CD14-positive monocyte (primary cell): ENCODE measurements around the gene SLC20A1. TPM values are rescaled to one million over a fixed set of nuclear protein-coding genes. Genes with fewer than 3 reads are reported as not detected.
A peak's percentile ranks its signal among the peaks of the same experiment; 100 is the strongest.

ENCODE experiments used
- DNase-seq, 3 donors: peaks; one replicate each; pipeline ENCODE4 v3.0.0-alpha.2; 2011 to 2022
- H2AFZ ChIP-seq: 2 replicates; pipeline ENCODE4 v1.6.0; 2012; ENCODE audit warnings: mild to moderate bottlenecking, low read depth, low read length, inconsistent platforms; ENCODE audit not compliant: insufficient read depth, poor library complexity, severe bottlenecking
- H3K27ac ChIP-seq, 2 donors: 1 replicate in 1 of 2; 2 replicates in 1 of 2; pipeline ENCODE4 v1.5.1; 2012 to 2013; ENCODE audit warnings: low read length in 2 of 2, control low read depth in 1 of 2, inconsistent platforms in 1 of 2, low read depth in 1 of 2, mild to moderate bottlenecking in 1 of 2
- H3K27me3 ChIP-seq, 2 donors: one replicate each; pipeline versions ENCODE4 v1.6.0 to v1.6.1; 2011 to 2013; ENCODE audit warnings: low read length in 2 of 2; ENCODE audit not compliant: control insufficient read depth in 2 of 2, insufficient read depth in 2 of 2
- H3K36me3 ChIP-seq, 2 donors: replicated peaks in 1 of 2; 1 replicate in 1 of 2; 2 replicates in 1 of 2; pipeline versions ENCODE4 v1.5.1 to v1.6.1; 2012 to 2013; ENCODE audit warnings: low read length in 2 of 2, control low read depth in 1 of 2, inconsistent platforms in 1 of 2, mild to moderate bottlenecking in 1 of 2; ENCODE audit not compliant: insufficient read depth in 2 of 2, control insufficient read depth in 1 of 2
- H3K4me1 ChIP-seq, 2 donors: 1 replicate in 1 of 2; 2 replicates in 1 of 2; pipeline versions ENCODE4 v1.5.1 to v1.6.1; 2012 to 2013; ENCODE audit warnings: low read length in 2 of 2, control low read depth in 1 of 2, inconsistent platforms in 1 of 2, mild to moderate bottlenecking in 1 of 2, moderate library complexity in 1 of 2; ENCODE audit not compliant: insufficient read depth in 2 of 2, control insufficient read depth in 1 of 2
- H3K4me2 ChIP-seq: replicated peaks from 2 replicates; pipeline ENCODE3; 2012; ENCODE audit warnings: low read length, moderate library complexity, mild to moderate bottlenecking; ENCODE audit not compliant: poor library complexity, severe bottlenecking; ENCODE audit errors: extremely low read depth
- H3K4me3 ChIP-seq, 3 experiments: fragments of 200-600 bp in 1 of 3; sonication (generic) in 1 of 3; replicated peaks in 1 of 3; 1 replicate in 2 of 3; 2 replicates in 1 of 3; pipeline ENCODE4 v1.5.1; 2011 to 2013; ENCODE audit warnings: low read length in 3 of 3, mild to moderate bottlenecking in 3 of 3, control low read depth in 2 of 3, low read depth in 2 of 3, inconsistent platforms in 1 of 3, moderate library complexity in 1 of 3
- H3K79me2 ChIP-seq: 2 replicates; pipeline ENCODE4 v1.6.0; 2012; ENCODE audit warnings: mild to moderate bottlenecking, control low read depth, inconsistent platforms, low read length, moderate library complexity; ENCODE audit not compliant: insufficient read depth
- H3K9ac ChIP-seq: 2 replicates; pipeline ENCODE4 v1.6.0; 2017; ENCODE audit warnings: low read length, mild to moderate bottlenecking; ENCODE audit not compliant: insufficient read depth, poor library complexity, severe bottlenecking
- H3K9me3 ChIP-seq, 2 donors: replicated peaks in 1 of 2; 1 replicate in 1 of 2; 2 replicates in 1 of 2; pipeline versions ENCODE4 v1.5.1 to v1.6.1; 2012 to 2013; ENCODE audit warnings: low read length in 2 of 2, control low read depth in 1 of 2; ENCODE audit not compliant: control insufficient read depth in 1 of 2, insufficient read depth in 1 of 2
- H4K20me1 ChIP-seq: 2 replicates; pipeline ENCODE4 v1.6.0; 2012; ENCODE audit warnings: mild to moderate bottlenecking, low read length, control low read depth, moderate library complexity; ENCODE audit not compliant: insufficient read depth
- H3K27ac Mint-ChIP-seq, 7 donors: one replicate each; pipeline ENCODE4 v1.8.0; 2020; ENCODE audit warnings: mild to moderate bottlenecking in 7 of 7, mixed read lengths in 7 of 7, moderate library complexity in 6 of 7, inconsistent platforms in 2 of 7
- H3K27me3 Mint-ChIP-seq, 3 donors: one replicate each; pipeline ENCODE4 v1.8.0; 2021 to 2022; ENCODE audit warnings: low read depth in 3 of 3, mild to moderate bottlenecking in 3 of 3, mixed read lengths in 3 of 3, moderate library complexity in 3 of 3, inconsistent platforms in 1 of 3
- H3K36me3 Mint-ChIP-seq, 2 donors: one replicate each; pipeline ENCODE4 v1.8.0; 2020; ENCODE audit warnings: mixed read lengths in 2 of 2, inconsistent platforms in 1 of 2, mild to moderate bottlenecking in 1 of 2
- H3K4me1 Mint-ChIP-seq: one replicate; pipeline ENCODE4 v1.8.0; 2020; ENCODE audit warnings: mild to moderate bottlenecking, mixed read lengths
- H3K4me3 Mint-ChIP-seq, 2 donors: one replicate each; pipeline ENCODE4 v1.8.0; 2020; ENCODE audit warnings: mild to moderate bottlenecking in 2 of 2, mixed read lengths in 2 of 2, moderate library complexity in 1 of 2
- H3K9me3 Mint-ChIP-seq, 7 donors: one replicate each; pipeline ENCODE4 v1.8.0; 2020 to 2022; ENCODE audit warnings: mixed read lengths in 7 of 7, mild to moderate bottlenecking in 6 of 7, moderate library complexity in 6 of 7, inconsistent platforms in 2 of 7
- CTCF ChIP-seq: fragments of 200-600 bp; IDR thresholded peaks from one replicate; pipeline ENCODE4 v1.8.0; 2022; ENCODE audit warnings: antibody characterized with exemption, mild to moderate bottlenecking
- WGBS: methylation state at CpG from one replicate; pipeline ENCODE4 v1.1.5; 2013; ENCODE audit warnings: missing lambda C conversion rate; ENCODE audit not compliant: insufficient coverage; 5-methylcytosine and 5-hydroxymethylcytosine counted together
- intact Hi-C, 2 donors: fragments of 100-400 bp; cut with micrococcal nuclease; formaldehyde crosslinking; loops; one replicate each; pipeline versions ENCODE4 v1.15.0 to v1.15.1; 2023
- polyA plus RNA-seq, 3 donors: library from polyadenylated mRNA; depleted of rRNA in 1 of 3; unstranded in 2 of 3; stranded (reverse) in 1 of 3; fragments of 300-500 nt in 2 of 3; fragments of >200 nt in 1 of 3; fragmentation: Illumina TruSeq in 2 of 3; gene quantifications; 1 replicate in 2 of 3; 2 replicates in 1 of 3; pipeline ENCODE4 v1.2.3, GENCODE V29; 2012 to 2021

The SLC20A1 gene
- polyA plus RNA-seq, 3 donors = 16.1 to 112 (median 36.3) TPM

GRCh38 chr2:112710956-112711750, 65.4 kb downstream of the SLC20A1 start:
- peaks cover 68% of the 10 kb centered on the region for H3K4me1 Mint-ChIP-seq

GRCh38 chr2:112712465-112712864, 66.7 kb downstream of the SLC20A1 start:
- no peak overlapping the region for H3K4me2 ChIP-seq
- Mint-ChIP-seq H3K27ac (peak overlapping the region in 1 of 7 donors; percentile 47), H3K4me3 (no peak overlapping the region), H3K36me3 (peaks cover 0 to 2% of the 10 kb centered on the region in 2 donors), H3K4me1 (peaks cover 54% of the 10 kb centered on the region), H3K9me3 (no peaks in the 10 kb centered on the region), H3K27me3 (peaks cover 0 to 6% (median 6%) of the 10 kb centered on the region in 3 donors)
- H3K4me3 ChIP-seq = no peak overlapping the region
- peaks cover 36 to 40% of the 10 kb centered on the region in 2 donors for H3K4me1 ChIP-seq
- no peaks in the 10 kb centered on the region for H4K20me1 ChIP-seq
- no peaks in the 10 kb centered on the region for H3K36me3 ChIP-seq
- no peak for DNase-seq
- no peak overlapping the region for H3K27ac ChIP-seq
- TF ChIP-seq CTCF = no peak
- intact Hi-C loops = no loop called here
- no peaks in the 10 kb centered on the region for H3K27me3 ChIP-seq
- H3K9ac ChIP-seq = no peak overlapping the region
- H2AFZ ChIP-seq = no peak overlapping the region
- no peaks in the 10 kb centered on the region for H3K79me2 ChIP-seq
- no peaks in the 10 kb centered on the region for H3K9me3 ChIP-seq
- 81% methylated on average over 1 of the region's 3 CpGs for WGBS

More at GRCh38 chr2:112710956-112711750, 65.4 kb downstream of the SLC20A1 start:
- no peak for DNase-seq
- Mint-ChIP-seq H3K4me3 (no peak overlapping the region), H3K36me3 (peaks cover 0 to 2% of the 10 kb centered on the region in 2 donors), H3K9me3 (no peaks in the 10 kb centered on the region), H3K27me3 (peaks cover 0 to 6% (median 6%) of the 10 kb centered on the region in 3 donors), H3K27ac (peak overlapping the region in 6 of 7 donors; percentile 35 to 80 (median 74))
- Histone ChIP-seq H3K79me2 (no peaks in the 10 kb centered on the region), H3K36me3 (no peaks in the 10 kb centered on the region), H3K9ac (no peak overlapping the region), H2AFZ (no peak overlapping the region), H4K20me1 (no peaks in the 10 kb centered on the region), H3K4me2 (no peak overlapping the region), H3K4me3 (no peak overlapping the region), H3K27ac (no peak overlapping the region), H3K27me3 (no peaks in the 10 kb centered on the region), H3K4me1 (peaks cover 49 to 54% of the 10 kb centered on the region in 2 donors), H3K9me3 (no peaks in the 10 kb centered on the region)
- intact Hi-C loops = no loop called here
- TF ChIP-seq CTCF = no peak
- 75% methylated on average over 4 of the region's 9 CpGs for WGBS
